Activated CD4-positive, alpha-beta memory T cell treated with anti-CD3 and anti-CD28 coated beads for 36 hours (primary cell): ENCODE results near the gene XXYLT1. TPM values are rescaled to one million over a fixed set of nuclear protein-coding genes. Genes with fewer than 3 reads are reported as not detected.
"Not testable (repeated sequence)": the region's sequence is repeated elsewhere in the genome, so short reads cannot be mapped to it uniquely, and the experiment has no call there.

Source experiments
- CTCF ChIA-PET: fragments of 350-600 bp; sonication (Branson Sonifier 250); formaldehyde crosslinking; loops from one replicate; lab custom pipeline; 2021; ENCODE audit warnings: antibody characterized with exemption, inconsistent platforms; lab: Charles Lee
- POLR2A ChIA-PET: fragments of 350-600 bp; sonication (Branson Sonifier 250); formaldehyde crosslinking; loops from one replicate; lab custom pipeline; 2021; ENCODE audit warnings: antibody characterized with exemption; lab: Charles Lee
- DNase-seq: peaks from one replicate; pipeline ENCODE4 v3.0.0-alpha.2; 2020
- H3K27ac Mint-ChIP-seq: one replicate; pipeline ENCODE4 v1.8.0; 2021; ENCODE audit warnings: mixed read lengths
- H3K27me3 Mint-ChIP-seq: one replicate; pipeline ENCODE4 v1.8.0; 2021; ENCODE audit warnings: mixed read lengths
- H3K36me3 Mint-ChIP-seq: one replicate; pipeline ENCODE4 v1.8.0; 2021; ENCODE audit warnings: mixed read lengths
- H3K4me1 Mint-ChIP-seq: one replicate; pipeline ENCODE4 v1.8.0; 2021; ENCODE audit warnings: low read depth, mixed read lengths
- H3K4me3 Mint-ChIP-seq: one replicate; pipeline ENCODE4 v1.8.0; 2021; ENCODE audit warnings: mild to moderate bottlenecking, mixed read lengths
- H3K9me3 Mint-ChIP-seq: one replicate; pipeline ENCODE4 v1.8.0; 2021; ENCODE audit warnings: mixed read lengths
- intact Hi-C: fragments of 100-400 bp; cut with micrococcal nuclease; formaldehyde crosslinking; loops from one replicate; pipeline ENCODE4 v1.15.1; 2023
- total RNA-seq, 2 experiments: library from RNA; stranded (reverse); gene quantifications; one replicate each; pipeline ENCODE4 v1.2.3, GENCODE V29; 2021

XXYLT1 gene
- total RNA-seq, 2 experiments from 2014 or later = 3.3 to 4.4 TPM

GRCh38 chr3:195052939-195053338 is 218.0 kb downstream of the XXYLT1 start:
- POLR2A ChIA-PET = no interaction called here
- intact Hi-C loops = no loop called here
- Mint-ChIP-seq H3K9me3 (no peaks in the 10 kb centered on the region), H3K27me3 (peaks cover 10% of the 10 kb centered on the region), H3K4me1 (no peaks in the 10 kb centered on the region), H3K36me3 (no peaks in the 10 kb centered on the region), H3K27ac (no peak overlapping the region), H3K4me3 (no peak overlapping the region)
- DNase-seq = no peak
- CTCF ChIA-PET = no interaction called here

GRCh38 chr3:195050296-195050695 is 220.7 kb downstream of the XXYLT1 start:
- H3K27ac Mint-ChIP-seq, H3K4me1 Mint-ChIP-seq, H3K4me3 Mint-ChIP-seq, H3K9me3 Mint-ChIP-seq, POLR2A ChIA-PET, DNase-seq, intact Hi-C loops, H3K36me3 Mint-ChIP-seq, H3K27me3 Mint-ChIP-seq: not testable (repeated sequence)
- CTCF ChIA-PET = interaction anchor here (1.3 kb wide), 1 partner anchor 48 kb away, joined by 5 read pairs; no protein-coding TSS in a partner anchor

DNA sequence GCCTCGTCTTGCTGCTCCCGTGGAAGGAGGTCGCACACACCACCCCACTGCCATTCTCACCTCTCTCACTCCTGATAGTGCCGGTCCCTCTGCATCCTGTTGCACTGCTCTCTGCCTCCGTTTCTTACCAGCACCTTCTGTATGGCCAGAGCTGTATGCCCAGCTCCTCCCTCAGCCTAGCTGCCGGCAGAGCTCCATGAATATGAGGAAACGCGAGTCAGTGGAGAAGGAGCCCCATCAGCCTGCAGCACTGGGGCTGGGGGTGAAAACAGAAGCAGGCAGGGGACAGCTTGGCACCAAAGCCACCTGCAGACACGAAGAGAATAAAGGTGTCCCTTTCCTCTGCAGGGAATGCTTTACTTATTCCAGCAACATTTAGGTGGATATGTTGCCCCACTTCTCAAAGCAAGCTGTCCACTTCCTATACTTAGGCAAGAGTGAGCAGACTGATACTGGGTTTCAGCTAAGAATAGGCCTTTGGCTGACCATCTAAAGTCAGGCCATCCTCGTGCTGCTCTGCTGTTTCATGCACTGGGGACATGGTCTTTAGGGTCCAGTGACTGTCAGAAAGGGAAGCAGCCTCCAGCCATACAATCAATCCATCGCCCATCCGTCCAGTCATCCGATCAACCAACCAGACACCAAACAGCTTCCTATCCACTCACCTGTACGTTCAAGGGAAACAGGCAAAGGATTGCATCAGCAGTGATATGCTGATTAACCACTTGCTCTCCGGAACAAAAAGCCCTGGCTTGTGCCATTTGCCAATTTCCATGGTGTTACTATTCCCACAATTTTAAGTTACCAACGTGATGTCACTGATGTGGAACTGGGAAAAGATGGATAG is 222.7 kb downstream of the XXYLT1 start:
- CTCF ChIA-PET = no interaction called here
- no peak for DNase-seq
- intact Hi-C loops = no loop called here
- no peak overlapping the region for H3K4me3 Mint-ChIP-seq
- H3K9me3 Mint-ChIP-seq = no peaks in the 10 kb centered on the region
- POLR2A ChIA-PET = interaction anchor here (1.3 kb wide), 1 partner anchor 15 kb away, joined by 4 read pairs; no protein-coding TSS in a partner anchor
- H3K36me3 Mint-ChIP-seq = no peaks in the 10 kb centered on the region
- H3K27me3 Mint-ChIP-seq = peaks cover 2% of the 10 kb centered on the region
- no peak overlapping the region for H3K27ac Mint-ChIP-seq
- no peaks in the 10 kb centered on the region for H3K4me1 Mint-ChIP-seq

DNA sequence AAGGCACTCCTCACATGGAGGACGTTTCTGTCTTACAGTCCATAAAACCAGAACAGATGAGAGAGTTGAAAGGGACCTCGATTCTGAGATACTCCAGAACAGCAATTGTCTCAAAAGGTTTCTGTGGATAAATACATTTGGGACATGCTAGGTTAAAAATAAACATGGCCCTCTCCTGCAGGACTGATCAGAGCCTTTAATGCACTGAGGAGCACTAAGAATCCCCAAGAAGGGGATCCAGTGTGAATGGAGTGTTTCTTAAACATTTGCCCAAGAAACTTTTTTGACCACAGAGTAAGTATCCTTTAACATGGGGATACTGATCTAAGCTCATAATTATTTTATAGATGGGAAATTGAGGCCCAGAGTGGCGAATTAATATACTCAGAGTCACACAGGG is 223.4 kb downstream of the XXYLT1 start:
- H3K4me1 Mint-ChIP-seq = no peaks in the 10 kb centered on the region
- H3K27ac Mint-ChIP-seq = no peak overlapping the region
- ChIA-PET CTCF (no interaction called here), POLR2A (interaction anchor here (1.3 kb wide), 1 partner anchor 16 kb away, joined by 4 read pairs; no protein-coding TSS in a partner anchor)
- DNase-seq = no peak
- intact Hi-C loops = no loop called here
- no peaks in the 10 kb centered on the region for H3K9me3 Mint-ChIP-seq
- H3K4me3 Mint-ChIP-seq = no peak overlapping the region
- H3K36me3 Mint-ChIP-seq = no peaks in the 10 kb centered on the region
- H3K27me3 Mint-ChIP-seq = no peaks in the 10 kb centered on the region

DNA sequence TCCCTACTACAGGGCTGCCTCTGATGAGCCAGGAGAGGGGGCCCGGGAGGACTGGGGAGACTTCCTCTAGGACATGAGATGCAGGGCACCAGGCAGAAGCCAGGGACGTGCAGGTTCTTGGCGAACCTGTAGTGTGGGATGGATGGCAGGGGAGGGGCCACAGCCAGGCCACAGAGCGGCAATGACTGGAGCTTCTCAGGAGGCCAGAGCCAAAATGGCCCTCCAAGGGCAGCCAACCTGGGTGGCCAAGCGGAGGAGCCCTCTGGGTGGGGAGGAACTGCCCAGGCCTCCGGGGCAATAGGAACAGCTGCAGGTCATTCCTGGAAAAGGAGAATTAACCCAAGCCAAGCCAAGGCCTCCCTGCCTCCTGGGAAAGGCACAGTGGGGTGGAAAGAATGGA is 224.5 kb downstream of the XXYLT1 start:
- ChIA-PET POLR2A (no interaction called here), CTCF (no interaction called here)
- Mint-ChIP-seq H3K4me3 (no peak overlapping the region), H3K9me3 (no peaks in the 10 kb centered on the region), H3K4me1 (no peaks in the 10 kb centered on the region), H3K36me3 (no peaks in the 10 kb centered on the region), H3K27me3 (no peaks in the 10 kb centered on the region), H3K27ac (no peak overlapping the region)
- intact Hi-C loops = no loop called here
- DNase-seq = no peak

DNA sequence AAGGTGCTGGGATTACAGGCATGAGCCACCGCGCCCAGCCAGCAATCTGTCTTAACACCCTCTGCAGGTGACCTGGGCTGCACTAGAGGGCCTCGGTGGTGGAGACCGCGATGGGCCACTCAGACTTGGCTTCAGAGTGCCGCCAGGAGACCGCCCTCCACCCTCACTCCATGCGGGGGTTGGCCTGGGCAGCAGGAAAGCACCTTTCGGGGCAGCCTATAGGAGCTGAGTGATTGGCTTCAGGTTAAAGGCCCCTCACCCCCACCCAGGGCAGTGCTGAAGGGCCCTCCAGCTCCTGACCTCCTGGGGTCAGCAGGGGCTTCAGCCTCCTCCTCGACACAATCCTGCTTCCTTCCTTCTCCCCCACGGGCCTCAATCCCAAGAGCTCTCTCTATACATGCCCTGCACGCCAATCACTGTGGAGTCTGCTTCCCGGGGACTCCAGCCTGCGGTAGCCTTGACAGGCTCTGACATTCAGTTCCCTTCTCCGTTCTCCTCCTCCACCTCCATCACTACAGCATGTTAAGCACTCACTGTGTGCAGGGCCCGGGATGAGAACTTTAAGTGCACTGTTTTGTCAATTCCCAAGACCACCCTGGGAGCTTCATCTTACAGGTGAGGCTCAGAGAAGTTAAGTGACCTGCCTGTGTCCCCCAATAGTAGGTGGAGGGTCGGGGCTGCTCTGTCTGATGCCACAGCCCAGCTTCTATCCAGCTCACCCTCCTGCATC is 225.3 kb downstream of the XXYLT1 start:
- Mint-ChIP-seq H3K36me3 (no peaks in the 10 kb centered on the region), H3K4me3 (no peak overlapping the region), H3K9me3 (no peaks in the 10 kb centered on the region), H3K27me3 (no peaks in the 10 kb centered on the region), H3K4me1 (no peaks in the 10 kb centered on the region), H3K27ac (no peak overlapping the region)
- no peak for DNase-seq
- POLR2A ChIA-PET = no interaction called here
- intact Hi-C loops = no loop called here
- CTCF ChIA-PET = no interaction called here

GRCh38 chr3:195044411-195044810 is 226.5 kb downstream of the XXYLT1 start:
- no peak for DNase-seq
- POLR2A ChIA-PET = no interaction called here
- H3K9me3 Mint-ChIP-seq = no peaks in the 10 kb centered on the region
- intact Hi-C loops = no loop called here
- H3K4me3 Mint-ChIP-seq = no peak overlapping the region
- H3K4me1 Mint-ChIP-seq = no peaks in the 10 kb centered on the region
- CTCF ChIA-PET = interaction anchor here (0.5 kb wide), 1 partner anchor 227 kb away, joined by 3 read pairs; no protein-coding TSS in a partner anchor
- H3K27me3 Mint-ChIP-seq = no peaks in the 10 kb centered on the region
- no peak overlapping the region for H3K27ac Mint-ChIP-seq
- H3K36me3 Mint-ChIP-seq = no peaks in the 10 kb centered on the region

DNA sequence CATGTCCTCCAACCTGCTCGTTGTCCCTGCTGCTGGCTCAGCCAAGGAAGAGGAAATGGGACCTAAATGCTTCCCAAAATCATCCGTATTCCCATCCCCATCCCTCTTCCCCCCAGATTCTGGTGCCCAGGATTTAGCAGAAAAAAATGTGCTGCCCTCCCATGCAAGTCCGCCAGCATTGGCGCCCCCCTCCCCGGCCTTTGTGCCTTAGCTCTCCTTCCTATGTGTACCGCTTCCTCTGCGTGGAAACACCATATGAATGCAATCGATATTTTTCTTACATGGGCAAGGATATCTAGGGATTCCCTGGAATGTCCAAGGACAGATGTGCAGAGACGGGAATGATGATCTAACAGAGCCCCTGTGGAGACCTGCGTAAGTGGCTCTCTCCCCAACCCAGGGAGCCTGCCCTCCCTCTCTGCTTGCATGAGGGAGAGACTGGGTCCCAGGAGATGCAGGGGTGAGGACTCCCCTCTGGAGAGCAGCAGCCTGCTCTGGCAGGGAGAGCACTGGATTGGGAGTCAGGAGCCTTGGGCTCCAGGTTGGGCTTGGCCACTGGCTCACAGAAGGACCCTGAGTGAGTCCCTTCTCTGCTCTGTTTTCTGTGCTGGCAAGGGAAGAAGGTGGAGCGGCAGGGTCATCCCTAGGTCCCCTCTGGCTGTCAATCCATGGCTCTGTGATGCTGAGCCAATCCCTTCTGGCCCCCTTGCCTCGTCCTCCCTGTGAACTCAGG is 227.2 kb downstream of the XXYLT1 start:
- ChIA-PET POLR2A (no interaction called here), CTCF (interaction anchor here (0.5 kb wide), 1 partner anchor 228 kb away, joined by 3 read pairs; no protein-coding TSS in a partner anchor)
- Mint-ChIP-seq H3K36me3 (no peaks in the 10 kb centered on the region), H3K4me1 (no peaks in the 10 kb centered on the region), H3K27ac (no peak overlapping the region), H3K27me3 (peaks cover 2% of the 10 kb centered on the region), H3K4me3 (no peak overlapping the region), H3K9me3 (no peaks in the 10 kb centered on the region)
- no peak for DNase-seq
- intact Hi-C loops = no loop called here

GRCh38 chr3:195042743-195043606 is 228.0 kb downstream of the XXYLT1 start:
- Mint-ChIP-seq H3K4me1 (no peaks in the 10 kb centered on the region), H3K27ac (no peak overlapping the region), H3K27me3 (peaks cover 4% of the 10 kb centered on the region), H3K4me3 (no peak overlapping the region), H3K36me3 (no peaks in the 10 kb centered on the region), H3K9me3 (no peaks in the 10 kb centered on the region)
- intact Hi-C loops = no loop called here
- CTCF ChIA-PET = no interaction called here
- DNase-seq = no peak
- POLR2A ChIA-PET = no interaction called here

- Mint-ChIP-seq H3K27ac (no peak overlapping the region), H3K4me1 (no peaks in the 10 kb centered on the region), H3K36me3 (no peaks in the 10 kb centered on the region), H3K27me3 (peaks cover 6% of the 10 kb centered on the region), H3K4me3 (no peak overlapping the region), H3K9me3 (no peaks in the 10 kb centered on the region)
- intact Hi-C loops = no loop called here
- CTCF ChIA-PET = no interaction called here
- DNase-seq = no peak
- POLR2A ChIA-PET = no interaction called here
Observed at GRCh38 chr3:195041871-195042742, 228.9 kb downstream of the XXYLT1 start.
